Measurements from ENCODE around the gene CD300A.
"Not testable (repeated sequence)": the region's sequence is repeated elsewhere in the genome, so short reads cannot be mapped to it uniquely, and the experiment has no call there.

CD300A gene

DNA sequence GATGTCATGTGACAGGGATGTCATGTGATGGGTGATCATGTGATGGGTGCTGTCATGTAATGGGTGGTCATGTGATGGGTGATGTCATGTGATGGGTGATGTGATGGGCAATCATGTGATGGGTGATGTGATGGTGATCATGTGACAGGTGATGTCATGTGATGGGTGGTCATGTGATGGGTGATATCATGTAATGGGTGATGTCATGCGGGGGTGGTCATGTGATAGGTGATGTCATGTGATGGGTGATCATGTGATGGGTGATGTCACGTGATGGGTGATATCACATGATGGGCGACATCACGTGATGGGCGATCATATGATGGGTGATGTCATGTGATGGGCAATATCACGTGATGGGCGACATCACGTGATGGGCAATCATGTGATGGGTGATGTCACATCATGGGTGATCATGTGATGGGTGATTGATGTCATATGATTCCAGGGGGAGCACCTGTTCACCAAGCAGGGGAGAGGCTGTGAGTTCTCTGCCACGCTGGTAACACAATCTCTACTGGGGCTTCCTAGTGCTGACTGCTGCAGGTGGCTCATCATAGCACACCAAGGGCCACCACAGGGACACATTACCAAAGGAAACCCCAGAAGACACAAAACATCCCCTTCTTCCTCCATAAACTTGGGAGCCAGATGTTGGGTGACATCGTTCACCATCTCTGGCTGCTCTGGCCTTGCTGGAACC is 48.3 kb downstream of the CD300A start:
- H3K9ac ChIP-seq (ENCODE audit: low read depth in 1 of 2, low read length in 2 of 2), result no peak overlapping the region
- H3K27ac ChIP-seq (ENCODE audit: low read depth in 2 of 2, low read length in 2 of 2), result no peak overlapping the region
- H3K4me1 ChIP-seq (ENCODE audit: control insufficient read depth in 2 of 2, insufficient read depth in 2 of 2, low read length in 2 of 2), result no peaks in the 10 kb centered on the region
- no peaks in the 10 kb centered on the region for H3K27me3 ChIP-seq (ENCODE audit: control insufficient read depth in 2 of 2, insufficient read depth in 2 of 2, low read length in 2 of 2)
- no peaks in the 10 kb centered on the region for H3K36me3 ChIP-seq (ENCODE audit: control insufficient read depth in 2 of 2, insufficient read depth in 2 of 2, low read length in 2 of 2)
- H3K4me3 ChIP-seq (ENCODE audit: low read length in 2 of 2), result no peak overlapping the region
- peaks cover 0 to 4% of the 10 kb centered on the region in 2 donors for H3K9me3 ChIP-seq (ENCODE audit: control insufficient read depth in 2 of 2, low read length in 2 of 2)

DNA sequence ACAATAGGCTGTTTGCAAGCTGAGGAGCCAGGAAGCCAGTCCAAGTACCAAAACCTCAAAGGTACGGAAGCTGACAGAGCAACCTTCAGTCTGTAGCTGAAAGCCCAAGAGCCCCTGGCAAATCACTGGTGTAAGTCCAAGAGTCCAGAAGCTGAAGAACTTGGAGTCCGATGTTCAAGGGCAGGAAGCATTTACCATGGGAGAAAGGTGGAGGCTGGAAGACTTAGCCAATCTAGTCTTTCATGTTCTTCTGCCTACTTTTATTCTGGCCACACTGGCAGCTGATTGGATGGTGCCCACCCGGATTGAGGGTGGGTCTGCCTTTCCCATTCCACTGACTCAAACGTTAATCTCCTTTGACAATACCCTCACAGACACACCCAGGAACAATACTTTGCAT is 49.5 kb downstream of the CD300A start:
- no peaks in the 10 kb centered on the region for H3K36me3 ChIP-seq (ENCODE audit: control insufficient read depth in 2 of 2, insufficient read depth in 2 of 2, low read length in 2 of 2)
- no peaks in the 10 kb centered on the region for H3K4me1 ChIP-seq (ENCODE audit: control insufficient read depth in 2 of 2, insufficient read depth in 2 of 2, low read length in 2 of 2)
- no peak overlapping the region for H3K27ac ChIP-seq (ENCODE audit: low read depth in 2 of 2, low read length in 2 of 2)

DNA sequence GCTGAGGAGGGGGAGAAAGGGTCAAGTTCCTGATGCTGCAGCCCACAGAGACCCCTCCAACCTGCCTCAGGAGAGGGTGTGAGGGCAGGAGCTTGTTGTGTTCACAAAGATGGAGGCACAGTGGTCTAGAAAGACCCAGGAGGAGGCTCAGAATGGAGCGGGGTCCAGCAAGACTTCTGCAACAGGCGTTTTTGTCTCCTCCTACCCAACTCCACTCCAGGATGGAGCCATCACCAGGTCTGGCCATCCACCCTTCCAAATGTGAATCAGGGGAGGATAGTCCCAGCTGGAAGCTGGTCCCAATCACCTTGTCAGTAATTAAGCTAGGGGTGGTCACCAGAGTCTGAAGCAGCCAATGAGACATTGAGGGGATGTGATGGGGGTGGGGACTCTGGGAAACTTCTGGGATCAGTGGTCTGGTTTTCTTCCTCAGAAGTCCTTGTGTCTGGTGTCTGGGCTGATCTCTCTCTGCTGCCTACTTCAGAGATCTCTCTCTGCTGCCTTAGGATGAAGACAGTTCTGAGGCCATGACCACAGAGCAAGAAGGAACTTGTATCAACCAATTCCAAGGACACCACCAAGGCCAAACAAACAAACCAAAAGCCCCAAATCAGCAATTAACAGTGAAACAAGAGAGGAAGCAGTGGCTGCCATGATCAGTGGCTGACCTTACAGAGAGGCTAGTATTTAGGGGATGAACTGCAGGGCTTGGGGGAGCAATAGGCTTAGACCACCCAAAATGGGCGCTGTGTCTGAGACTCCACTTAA is 50.3 kb downstream of the CD300A start:
- H3K27me3 ChIP-seq (ENCODE audit: control insufficient read depth in 2 of 2, insufficient read depth in 2 of 2, low read length in 2 of 2), result no peaks in the 10 kb centered on the region
- H3K9me3 ChIP-seq (ENCODE audit: control insufficient read depth in 2 of 2, low read length in 2 of 2), result peaks cover 0 to 4% of the 10 kb centered on the region in 2 donors
- no peak overlapping the region for H3K9ac ChIP-seq (ENCODE audit: low read depth in 1 of 2, low read length in 2 of 2)
- H3K36me3 ChIP-seq (ENCODE audit: control insufficient read depth in 2 of 2, insufficient read depth in 2 of 2, low read length in 2 of 2), result no peaks in the 10 kb centered on the region
- H3K4me3 ChIP-seq (ENCODE audit: low read length in 2 of 2), result no peak overlapping the region
- no peak overlapping the region for H3K27ac ChIP-seq (ENCODE audit: low read depth in 2 of 2, low read length in 2 of 2)
- no peaks in the 10 kb centered on the region for H3K4me1 ChIP-seq (ENCODE audit: control insufficient read depth in 2 of 2, insufficient read depth in 2 of 2, low read length in 2 of 2)

More for the DNA sequence above, 49.5 kb downstream of the CD300A start:
- Histone ChIP-seq H3K9ac (ENCODE audit: low read depth in 1 of 2, low read length in 2 of 2) (no peak overlapping the region), H3K4me3 (ENCODE audit: low read length in 2 of 2) (no peak overlapping the region), H3K27me3 (ENCODE audit: control insufficient read depth in 2 of 2, insufficient read depth in 2 of 2, low read length in 2 of 2) (no peaks in the 10 kb centered on the region), H3K9me3 (ENCODE audit: control insufficient read depth in 2 of 2, low read length in 2 of 2) (peaks cover 0 to 4% of the 10 kb centered on the region in 2 donors)

DNA sequence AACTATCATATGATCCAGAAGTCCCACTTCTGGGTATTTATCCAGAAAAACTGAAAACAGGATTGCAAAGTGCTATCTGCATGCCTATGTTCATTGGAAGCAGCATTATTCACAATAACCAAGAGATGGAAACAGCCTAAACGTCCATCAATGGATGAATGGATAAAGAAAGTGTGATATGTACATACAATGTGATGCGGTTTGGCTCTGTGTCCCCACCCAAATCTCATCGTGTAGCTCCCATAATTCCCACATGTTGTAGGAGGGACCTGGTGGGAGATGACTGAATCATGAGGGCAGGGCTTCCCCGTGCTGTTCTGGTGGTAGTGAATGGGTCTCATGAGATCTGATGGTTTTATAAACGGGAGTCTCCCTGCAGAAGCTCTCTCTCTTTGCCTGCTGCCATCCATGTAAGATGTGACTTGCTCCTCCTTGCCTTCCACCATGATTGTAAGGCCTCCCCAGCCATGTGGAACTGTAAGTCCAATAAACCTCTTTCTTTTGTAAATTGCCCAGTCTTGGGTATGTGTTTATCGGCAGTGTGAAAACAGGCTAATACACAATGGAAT is 52.1 kb downstream of the CD300A start:
- H3K4me1 ChIP-seq (ENCODE audit: control insufficient read depth in 2 of 2, insufficient read depth in 2 of 2, low read length in 2 of 2); H3K27ac ChIP-seq (ENCODE audit: low read depth in 2 of 2, low read length in 2 of 2); H3K27me3 ChIP-seq (ENCODE audit: control insufficient read depth in 2 of 2, insufficient read depth in 2 of 2, low read length in 2 of 2); H3K36me3 ChIP-seq (ENCODE audit: control insufficient read depth in 2 of 2, insufficient read depth in 2 of 2, low read length in 2 of 2); H3K4me3 ChIP-seq (ENCODE audit: low read length in 2 of 2); H3K9ac ChIP-seq (ENCODE audit: low read depth in 1 of 2, low read length in 2 of 2); H3K9me3 ChIP-seq (ENCODE audit: control insufficient read depth in 2 of 2, low read length in 2 of 2): not testable (repeated sequence)

DNA sequence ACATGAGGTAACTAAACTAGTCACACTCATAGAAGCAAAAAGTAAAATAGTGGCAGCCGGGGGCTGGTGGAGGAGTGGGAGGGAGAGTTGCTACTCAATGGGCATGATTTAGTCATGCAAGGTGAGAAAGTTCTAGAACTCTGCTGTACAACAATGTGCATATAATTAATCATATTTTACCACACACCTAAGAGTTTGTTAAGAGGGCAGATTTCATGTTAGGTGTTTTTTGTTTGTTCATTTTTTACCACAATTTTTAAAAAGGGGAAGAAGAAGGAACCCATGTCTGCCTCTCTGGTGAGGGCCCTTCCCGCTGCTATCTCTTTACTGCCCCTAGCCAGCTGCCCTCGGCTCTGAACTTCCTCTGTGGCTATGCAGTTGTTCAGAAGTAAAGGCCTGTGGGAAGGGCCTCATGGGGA is 53.6 kb downstream of the CD300A start:
- H3K9me3 ChIP-seq (ENCODE audit: control insufficient read depth in 2 of 2, low read length in 2 of 2), result peaks cover 0 to 4% of the 10 kb centered on the region in 2 donors

DNA sequence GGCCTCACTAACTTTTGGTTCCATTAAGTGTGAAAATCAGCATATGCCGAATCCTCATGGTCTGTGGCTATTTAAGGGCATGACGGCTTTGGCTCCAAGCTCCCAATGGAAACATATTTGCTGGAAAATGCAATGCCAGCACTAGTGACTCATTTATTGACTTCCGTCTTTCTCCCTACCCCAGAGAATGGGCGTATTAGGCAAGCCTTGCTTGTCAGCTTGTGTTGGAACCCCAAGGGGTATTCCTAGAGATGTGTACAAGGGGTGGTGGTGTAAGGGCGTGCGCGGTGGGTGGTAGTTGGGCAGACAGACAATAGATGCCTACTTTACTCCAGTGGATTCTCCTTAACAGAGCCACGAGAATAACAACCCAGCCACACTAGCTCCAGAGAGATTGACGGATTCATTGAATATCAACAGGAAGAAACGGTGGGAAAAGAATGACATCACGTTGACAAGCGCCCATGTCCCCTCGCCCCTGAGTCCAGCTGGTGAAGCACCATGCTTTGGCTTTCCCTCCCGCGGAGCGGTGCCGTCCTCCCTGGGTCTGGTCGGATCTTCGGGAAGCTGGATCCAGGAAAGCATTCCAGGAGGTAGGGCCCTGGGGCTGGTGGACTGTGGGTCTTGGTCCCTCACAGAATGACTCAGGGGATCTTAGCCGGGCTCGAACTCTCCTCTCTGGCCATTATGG is 54.5 kb downstream of the CD300A start:
- H3K4me1 ChIP-seq (ENCODE audit: control insufficient read depth in 2 of 2, insufficient read depth in 2 of 2, low read length in 2 of 2), result no peaks in the 10 kb centered on the region
- peaks cover 0 to 4% of the 10 kb centered on the region in 2 donors for H3K9me3 ChIP-seq (ENCODE audit: control insufficient read depth in 2 of 2, low read length in 2 of 2)
- peak overlapping the region; percentile 59 to 63 for H3K27ac ChIP-seq (ENCODE audit: low read depth in 2 of 2, low read length in 2 of 2)
- peaks cover 0 to 3% of the 10 kb centered on the region in 2 donors for H3K27me3 ChIP-seq (ENCODE audit: control insufficient read depth in 2 of 2, insufficient read depth in 2 of 2, low read length in 2 of 2)
- H3K36me3 ChIP-seq (ENCODE audit: control insufficient read depth in 2 of 2, insufficient read depth in 2 of 2, low read length in 2 of 2), result no peaks in the 10 kb centered on the region
- H3K4me3 ChIP-seq (ENCODE audit: low read length in 2 of 2), result no peak overlapping the region
- H3K9ac ChIP-seq (ENCODE audit: low read depth in 1 of 2, low read length in 2 of 2), result no peak overlapping the region

More for the DNA sequence above, 53.6 kb downstream of the CD300A start:
- Histone ChIP-seq H3K27me3 (ENCODE audit: control insufficient read depth in 2 of 2, insufficient read depth in 2 of 2, low read length in 2 of 2) (peaks cover 0 to 3% of the 10 kb centered on the region in 2 donors), H3K9ac (ENCODE audit: low read depth in 1 of 2, low read length in 2 of 2) (no peak overlapping the region), H3K36me3 (ENCODE audit: control insufficient read depth in 2 of 2, insufficient read depth in 2 of 2, low read length in 2 of 2) (no peaks in the 10 kb centered on the region), H3K27ac (ENCODE audit: low read depth in 2 of 2, low read length in 2 of 2) (peak overlapping the region in 1 of 2 donors; percentile 63), H3K4me1 (ENCODE audit: control insufficient read depth in 2 of 2, insufficient read depth in 2 of 2, low read length in 2 of 2) (no peaks in the 10 kb centered on the region), H3K4me3 (ENCODE audit: low read length in 2 of 2) (no peak overlapping the region)

DNA sequence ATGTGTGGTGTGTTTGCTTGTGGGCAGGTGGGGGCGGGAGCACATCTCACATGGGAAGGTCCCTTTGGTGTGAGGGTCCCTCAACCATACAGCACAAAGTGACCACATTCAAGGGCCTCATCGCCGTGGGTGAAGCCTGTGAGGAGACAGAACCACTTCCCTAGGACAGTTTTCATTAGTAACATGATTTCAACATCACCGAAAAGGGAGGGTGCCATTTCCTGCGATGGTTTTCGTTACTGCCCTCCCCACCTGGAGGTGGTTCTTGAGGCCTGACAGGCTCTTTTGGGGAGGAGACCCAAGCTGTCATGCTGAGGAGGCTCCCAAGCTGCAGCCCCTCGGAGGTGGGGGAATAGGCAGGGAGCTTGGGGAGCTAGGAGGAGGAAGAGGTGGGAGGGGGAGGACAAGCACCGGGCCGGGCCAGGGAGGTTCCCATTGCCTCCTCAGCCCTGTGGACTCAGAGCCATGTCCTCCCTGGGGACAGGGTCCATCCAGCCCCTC is 55.3 kb downstream of the CD300A start:
- Histone ChIP-seq H3K27ac (ENCODE audit: low read depth in 2 of 2, low read length in 2 of 2) (peak overlapping the region; percentile 59 to 63), H3K9ac (ENCODE audit: low read depth in 1 of 2, low read length in 2 of 2) (no peak overlapping the region), H3K4me1 (ENCODE audit: control insufficient read depth in 2 of 2, insufficient read depth in 2 of 2, low read length in 2 of 2) (no peaks in the 10 kb centered on the region), H3K36me3 (ENCODE audit: control insufficient read depth in 2 of 2, insufficient read depth in 2 of 2, low read length in 2 of 2) (no peaks in the 10 kb centered on the region), H3K4me3 (ENCODE audit: low read length in 2 of 2) (no peak overlapping the region), H3K27me3 (ENCODE audit: control insufficient read depth in 2 of 2, insufficient read depth in 2 of 2, low read length in 2 of 2) (peaks cover 0 to 3% of the 10 kb centered on the region in 2 donors), H3K9me3 (ENCODE audit: control insufficient read depth in 2 of 2, low read length in 2 of 2) (peaks cover 0 to 4% of the 10 kb centered on the region in 2 donors)

DNA sequence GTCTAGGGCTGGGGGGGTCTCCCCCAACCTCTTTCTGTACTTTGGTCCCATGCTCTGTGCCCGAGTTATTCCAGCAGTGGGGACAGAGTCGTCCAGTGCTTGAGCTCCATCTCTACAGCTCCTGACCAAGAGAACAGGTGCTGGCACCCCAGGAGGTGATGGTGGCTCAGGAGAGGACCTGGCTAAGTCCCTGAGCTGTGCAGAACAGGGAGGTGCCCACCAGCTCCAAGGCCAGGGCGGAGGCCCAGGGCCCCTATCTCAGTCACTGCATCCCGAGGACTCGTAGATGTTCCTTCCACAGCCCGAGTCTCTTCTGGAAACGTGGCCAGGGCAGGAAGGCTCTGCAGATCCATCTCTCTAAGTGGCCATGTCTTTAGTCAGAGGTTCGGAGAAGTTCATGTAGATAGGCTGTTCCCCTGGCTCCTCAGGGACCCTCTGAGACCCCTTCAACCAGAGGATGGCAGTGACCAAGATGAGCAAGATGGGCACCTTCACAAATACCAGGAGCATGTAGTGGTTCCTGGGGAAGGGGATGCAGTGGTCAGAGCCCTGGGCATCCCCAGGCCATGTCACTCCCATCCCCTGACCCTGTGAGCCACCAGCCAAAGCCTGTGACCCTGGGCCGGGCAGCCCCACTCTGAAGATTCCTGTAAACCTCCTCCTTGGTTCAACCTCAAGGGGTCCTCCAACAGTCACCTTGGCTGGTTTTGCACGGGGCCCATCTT is 56.1 kb downstream of the CD300A start:
- no peaks in the 10 kb centered on the region for H3K36me3 ChIP-seq (ENCODE audit: control insufficient read depth in 2 of 2, insufficient read depth in 2 of 2, low read length in 2 of 2)
- no peaks in the 10 kb centered on the region for H3K4me1 ChIP-seq (ENCODE audit: control insufficient read depth in 2 of 2, insufficient read depth in 2 of 2, low read length in 2 of 2)
- no peak overlapping the region for H3K9ac ChIP-seq (ENCODE audit: low read depth in 1 of 2, low read length in 2 of 2)
- H3K27ac ChIP-seq (ENCODE audit: low read depth in 2 of 2, low read length in 2 of 2), result peak overlapping the region in 1 of 2 donors; percentile 16
- H3K9me3 ChIP-seq (ENCODE audit: control insufficient read depth in 2 of 2, low read length in 2 of 2), result peaks cover 0 to 4% of the 10 kb centered on the region in 2 donors
- H3K27me3 ChIP-seq (ENCODE audit: control insufficient read depth in 2 of 2, insufficient read depth in 2 of 2, low read length in 2 of 2), result peaks cover 0 to 3% of the 10 kb centered on the region in 2 donors
- H3K4me3 ChIP-seq (ENCODE audit: low read length in 2 of 2), result no peak overlapping the region

DNA sequence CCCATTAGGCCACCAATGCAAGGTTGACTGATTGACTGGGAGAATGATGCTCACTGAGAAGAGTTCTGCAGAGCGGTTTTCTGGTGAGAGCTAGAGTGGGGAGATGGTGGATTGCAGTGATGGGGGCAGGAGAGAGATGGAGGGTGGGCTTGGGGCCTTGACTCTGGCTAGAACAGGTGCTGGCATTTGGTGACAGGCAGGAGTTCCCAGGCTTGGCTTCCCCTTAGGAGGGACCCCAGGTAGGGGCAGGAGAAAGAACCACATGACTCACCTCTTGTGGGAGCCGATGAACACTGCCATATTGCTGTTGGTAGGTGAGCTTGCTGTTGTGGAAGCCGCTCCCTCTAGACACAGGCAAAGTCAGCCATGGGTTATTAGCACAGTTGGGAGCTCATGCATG is 56.9 kb downstream of the CD300A start:
- H3K4me1 ChIP-seq (ENCODE audit: control insufficient read depth in 2 of 2, insufficient read depth in 2 of 2, low read length in 2 of 2), result no peaks in the 10 kb centered on the region
- no peak overlapping the region for H3K27ac ChIP-seq (ENCODE audit: low read depth in 2 of 2, low read length in 2 of 2)
- no peaks in the 10 kb centered on the region for H3K36me3 ChIP-seq (ENCODE audit: control insufficient read depth in 2 of 2, insufficient read depth in 2 of 2, low read length in 2 of 2)
- H3K27me3 ChIP-seq (ENCODE audit: control insufficient read depth in 2 of 2, insufficient read depth in 2 of 2, low read length in 2 of 2), result peaks cover 0 to 3% of the 10 kb centered on the region in 2 donors
- no peak overlapping the region for H3K9ac ChIP-seq (ENCODE audit: low read depth in 1 of 2, low read length in 2 of 2)
- no peak overlapping the region for H3K4me3 ChIP-seq (ENCODE audit: low read length in 2 of 2)
- H3K9me3 ChIP-seq (ENCODE audit: control insufficient read depth in 2 of 2, low read length in 2 of 2), result peaks cover 0 to 4% of the 10 kb centered on the region in 2 donors
